HG02884 (cell line): ENCODE results near the gene SIM2.

Experiments used
- ATAC-seq: cut with Tn5 transposase; IDR thresholded peaks from one replicate; pipeline ENCODE4 v1.9.1; 2021; ENCODE audit warnings: mild to moderate bottlenecking, moderate library complexity; ENCODE audit not compliant: unreplicated experiment

Gene SIM2

GRCh38 chr21:36759348-36760083, 60.6 kb downstream of the SIM2 start:
- ATAC-seq, result no peak

GRCh38 chr21:36761685-36762084, 62.8 kb downstream of the SIM2 start:
- ATAC-seq, result no peak

- no peak for ATAC-seq
Measured at GRCh38 chr21:36762642-36763041, 63.7 kb downstream of the SIM2 start.

- no peak for ATAC-seq
Measured at GRCh38 chr21:36763305-36763704, 64.4 kb downstream of the SIM2 start.

GRCh38 chr21:36765229-36765628, 66.3 kb downstream of the SIM2 start:
- ATAC-seq, result no peak

GRCh38 chr21:36766511-36766910, 67.6 kb downstream of the SIM2 start:
- no peak for ATAC-seq

GRCh38 chr21:36767096-36767495, 68.2 kb downstream of the SIM2 start:
- no peak for ATAC-seq

- ATAC-seq, result no peak
Measured at GRCh38 chr21:36768496-36768895, 69.6 kb downstream of the SIM2 start.

GRCh38 chr21:36769051-36769839, 70.3 kb downstream of the SIM2 start:
- ATAC-seq, result no peak

GRCh38 chr21:36773117-36773516, 74.2 kb downstream of the SIM2 start:
- no peak for ATAC-seq

GRCh38 chr21:36773995-36774394, 75.1 kb downstream of the SIM2 start:
- ATAC-seq, result no peak

- ATAC-seq, result no peak
Measured at GRCh38 chr21:36776981-36777617, 78.2 kb downstream of the SIM2 start.

GRCh38 chr21:36780861-36781260, 81.9 kb downstream of the SIM2 start:
- no peak for ATAC-seq

- no peak for ATAC-seq
Measured at GRCh38 chr21:36783612-36784374, 84.9 kb downstream of the SIM2 start.

- ATAC-seq, result no peak
Measured at GRCh38 chr21:36784947-36785346, 86.0 kb downstream of the SIM2 start.

- ATAC-seq, result no peak
Measured at GRCh38 chr21:36785615-36786014, 86.7 kb downstream of the SIM2 start.

- no peak for ATAC-seq
Measured at GRCh38 chr21:36786186-36786585, 87.3 kb downstream of the SIM2 start.

GRCh38 chr21:36788120-36788638, 89.3 kb downstream of the SIM2 start:
- ATAC-seq, result no peak

GRCh38 chr21:36790616-36791015, 91.7 kb downstream of the SIM2 start:
- ATAC-seq, result no peak

- no peak for ATAC-seq
Measured at GRCh38 chr21:36791180-36791579, 92.3 kb downstream of the SIM2 start.
